Panc1 (cell line): ENCODE data around the gene ABCA8.

Experiments
- CTCF ChIP-seq: fragments of 450-650 bp; IDR thresholded peaks from 2 replicates; pipeline ENCODE4 v1.5.1; 2017; ENCODE audit warnings: mild to moderate bottlenecking
- REST ChIP-seq, 2 experiments: IDR thresholded peaks; 2 replicates each; pipeline ENCODE4 v1.6.1; 2011 to 2012; ENCODE audit warnings: low read depth in 2 of 2, control low read depth in 1 of 2, low read length in 1 of 2, mild to moderate bottlenecking in 1 of 2, moderate library complexity in 1 of 2; ENCODE audit not compliant: insufficient read depth in 1 of 2
- SIN3A ChIP-seq: IDR thresholded peaks from 2 replicates; pipeline ENCODE4 v1.6.1; 2012; ENCODE audit warnings: low read depth, mild to moderate bottlenecking, low read length, moderate library complexity, borderline replicate concordance; ENCODE audit not compliant: insufficient read depth

GRCh38 chr17:68865584-68865983 lies 89.6 kb downstream of the ABCA8 start:
- TF ChIP-seq REST (IDR thresholded peaks at IDR 0.05; ENCODE audit: insufficient read depth in 1 of 2, low read depth in 2 of 2, low read length in 1 of 2) (no peak), CTCF (no peak), SIN3A (no peak)
